ENCODE measurements around the gene BCAS4. TPM values are rescaled to one million over a fixed set of nuclear protein-coding genes. Genes with fewer than 3 reads are reported as not detected.

The BCAS4 gene
- total RNA-seq, 1 donor from 2014 or later, result 4.3 TPM

DNA sequence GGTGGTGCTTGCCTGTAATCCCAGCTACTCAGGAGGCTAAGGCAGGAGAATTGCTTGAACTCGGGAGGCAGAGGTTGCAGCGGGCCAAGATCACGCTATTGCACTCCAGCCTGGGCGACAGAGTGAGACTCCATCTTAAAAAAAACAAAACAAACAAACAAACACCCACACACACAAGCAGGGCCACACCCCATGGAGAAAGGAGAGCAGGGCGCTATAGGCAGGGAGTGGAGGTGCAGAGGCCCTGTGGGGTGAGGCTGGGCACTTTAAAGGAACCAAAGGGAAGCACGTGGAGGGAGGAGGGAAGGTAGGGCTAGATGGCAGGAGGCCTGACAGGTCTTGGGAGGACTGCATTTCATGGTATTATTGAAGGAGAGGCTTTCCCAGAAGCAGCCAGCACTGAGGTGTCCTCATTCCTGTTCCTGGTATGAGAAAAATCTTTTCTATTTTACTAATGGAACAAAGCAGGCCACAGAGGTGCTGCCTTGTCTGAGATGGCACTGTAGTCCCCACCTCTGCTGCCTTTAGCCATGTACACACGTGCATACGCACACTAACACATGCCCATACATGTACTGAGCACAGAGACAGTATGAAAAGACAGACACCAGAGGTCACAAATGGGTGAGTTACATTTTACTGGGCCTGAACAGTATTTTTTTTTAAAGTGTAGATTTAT, 44.0 kb downstream of the BCAS4 start:
- intact Hi-C loops (cut with DNase I), result no loop called here
- no peak for TF ChIP-seq CTCF (IDR thresholded peaks at IDR 0.05)

DNA sequence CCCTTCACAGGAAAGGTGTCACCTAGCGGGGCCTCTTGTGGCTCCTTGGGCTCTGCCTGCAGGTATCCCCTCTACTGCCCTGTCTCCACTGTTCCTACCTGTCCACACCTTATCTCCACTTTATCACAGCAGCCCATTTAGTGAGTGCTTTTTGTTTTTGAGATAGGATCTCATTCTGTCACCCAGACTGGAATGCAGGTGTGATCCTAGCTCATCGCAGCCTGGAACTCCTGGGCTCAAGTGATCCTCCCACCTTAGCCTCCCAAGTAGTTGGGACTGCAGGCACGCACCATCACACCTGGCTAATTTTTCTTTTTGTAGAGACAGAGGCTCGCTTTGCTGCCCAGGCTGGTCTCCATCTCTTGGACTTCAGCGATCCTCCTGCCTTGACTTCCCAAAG, 48.0 kb downstream of the BCAS4 start:
- no peaks in the 10 kb centered on the region for H3K27me3 ChIP-seq
- no peak overlapping the region for H3K4me3 ChIP-seq
- no peaks in the 10 kb centered on the region for H3K9me3 ChIP-seq
- H3K27ac ChIP-seq, result no peak overlapping the region
- H3K36me3 ChIP-seq, result no peaks in the 10 kb centered on the region
- no peak for TF ChIP-seq CTCF (IDR thresholded peaks at IDR 0.05)
- H3K4me1 ChIP-seq, result no peaks in the 10 kb centered on the region
- intact Hi-C loops (cut with DNase I), result no loop called here
- no peak for DNase-seq
- no peak for ATAC-seq

More for the DNA sequence above, 44.0 kb downstream of the BCAS4 start:
- Histone ChIP-seq H3K27me3 (no peaks in the 10 kb centered on the region), H3K4me1 (no peaks in the 10 kb centered on the region), H3K27ac (no peak overlapping the region), H3K4me3 (no peak overlapping the region), H3K9me3 (no peaks in the 10 kb centered on the region), H3K36me3 (no peaks in the 10 kb centered on the region)
- ATAC-seq (peak; percentile 31), DNase-seq (no peak)

GRCh38 chr20:50843331-50844276, 48.7 kb downstream of the BCAS4 start:
- Histone ChIP-seq H3K27me3 (no peaks in the 10 kb centered on the region), H3K9me3 (no peaks in the 10 kb centered on the region), H3K4me1 (peaks cover 2% of the 10 kb centered on the region), H3K27ac (no peak overlapping the region), H3K36me3 (no peaks in the 10 kb centered on the region), H3K4me3 (no peak overlapping the region)
- no peak for DNase-seq
- ATAC-seq, result no peak
- intact Hi-C loops (cut with DNase I), result no loop called here
- TF ChIP-seq CTCF (IDR thresholded peaks at IDR 0.05), result no peak

GRCh38 chr20:50844430-50845100, 49.7 kb downstream of the BCAS4 start:
- intact Hi-C loops (cut with DNase I), result no loop called here
- H3K4me1 ChIP-seq, result peaks cover 9% of the 10 kb centered on the region
- no peak for TF ChIP-seq CTCF (IDR thresholded peaks at IDR 0.05)
- ATAC-seq (no peak), DNase-seq (no peak)
- no peaks in the 10 kb centered on the region for H3K27me3 ChIP-seq
- no peaks in the 10 kb centered on the region for H3K36me3 ChIP-seq
- no peak overlapping the region for H3K27ac ChIP-seq
- H3K4me3 ChIP-seq, result no peak overlapping the region
- no peaks in the 10 kb centered on the region for H3K9me3 ChIP-seq

DNA sequence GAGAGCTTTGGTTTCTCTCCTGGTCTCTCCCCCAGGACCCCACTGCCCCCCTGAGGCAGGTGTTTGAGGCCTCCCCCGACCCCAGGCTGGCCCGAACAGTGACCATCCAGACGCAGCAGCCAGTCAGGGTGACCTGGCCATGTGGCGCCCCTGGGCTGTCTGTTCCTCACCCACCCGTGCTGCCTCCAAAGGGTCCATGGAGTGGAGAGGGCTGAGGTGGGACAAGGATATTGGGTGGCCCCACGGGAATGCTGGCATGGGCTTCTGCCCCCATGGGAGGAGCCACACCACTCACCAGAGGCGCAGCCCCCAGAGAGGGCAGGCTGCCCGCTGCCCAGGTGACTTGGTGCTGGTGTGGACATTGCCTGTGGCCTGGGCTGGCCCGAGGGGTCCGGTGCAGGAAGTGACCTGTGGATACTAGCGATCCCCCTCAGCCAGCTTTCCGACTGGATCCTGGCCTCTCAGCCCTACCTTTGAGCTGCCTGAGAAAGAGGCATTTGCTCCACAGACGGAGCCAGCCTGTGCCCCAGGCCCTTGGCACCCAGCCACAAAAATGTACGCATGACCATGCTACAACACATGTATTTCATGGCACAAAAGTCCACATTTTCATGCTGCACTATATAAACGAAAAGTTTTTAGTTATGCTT, 50.8 kb downstream of the BCAS4 start:
- TF ChIP-seq CTCF (IDR thresholded peaks at IDR 0.05), result no peak
- H3K4me3 ChIP-seq, result no peak overlapping the region
- H3K4me1 ChIP-seq, result peaks cover 9% of the 10 kb centered on the region
- intact Hi-C loops (cut with DNase I), result no loop called here
- no peaks in the 10 kb centered on the region for H3K27me3 ChIP-seq
- H3K36me3 ChIP-seq, result no peaks in the 10 kb centered on the region
- DNase-seq (no peak), ATAC-seq (no peak)
- H3K9me3 ChIP-seq, result no peaks in the 10 kb centered on the region
- no peak overlapping the region for H3K27ac ChIP-seq
